ENCODE results near the gene RUNX3. TPM values are rescaled to one million over a fixed set of nuclear protein-coding genes. Genes with fewer than 3 reads are reported as not detected.

RUNX3 gene
- total RNA-seq, 1 experiment from 2014 or later, result 22.6 TPM

GRCh38 chr1:24860841-24861240 is 69.2 kb downstream of the RUNX3 start:
- intact Hi-C loops (cut with micrococcal nuclease), result no loop called here
- Histone ChIP-seq H3K4me1 (ENCODE audit: control insufficient read depth in 1 of 2, insufficient read depth in 2 of 2, low read length in 2 of 2) (peaks cover 7 to 8% of the 10 kb centered on the region in 2 experiments; a peak in 2 of 4 replicates), H2AFZ (ENCODE audit: low read depth, low read length, poor library complexity, severe bottlenecking) (no peak overlapping the region), H3K4me3 (replicated peaks in 1 of 2; ENCODE audit: low read depth in 1 of 2, low read length in 2 of 2) (no peak overlapping the region), H3K27ac (ENCODE audit: low read depth, low read length) (no peak overlapping the region), H3K79me2 (ENCODE audit: insufficient read depth, low read length) (no peaks in the 10 kb centered on the region), H3K4me2 (ENCODE audit: low read length) (no peak overlapping the region), H3K36me3 (ENCODE audit: control insufficient read depth in 1 of 2, insufficient read depth in 2 of 2, low read length in 2 of 2) (no peaks in the 10 kb centered on the region), H3K9me3 (ENCODE audit: control insufficient read depth in 1 of 2, insufficient read depth in 1 of 2, low read depth in 1 of 2, low read length in 2 of 2) (no peaks in the 10 kb centered on the region), H4K20me1 (ENCODE audit: insufficient read depth) (no peaks in the 10 kb centered on the region), H3K9me2 (ENCODE audit: insufficient read depth) (no peaks in the 10 kb centered on the region), H3K27me3 (ENCODE audit: insufficient read depth, low read length) (no peaks in the 10 kb centered on the region; the same call in 1 of the 2 replicates), H3K9ac (ENCODE audit: low read length) (no peak overlapping the region)
- ATAC-seq (no peak), DNase-seq (ENCODE audit: low read depth, low spot score) (no peak)
- ChIA-PET CTCF (no interaction called here), RAD21 (ENCODE audit: low non-redundant PET in 1 of 2, low total read pairs in 2 of 2, uncharacterized antibody in 2 of 2, unreplicated experiment in 2 of 2) (no interaction called here), POLR2A (no interaction called here)
- TF ChIP-seq CTCF (IDR thresholded peaks at IDR 0.05 in 2 of 3, conservative IDR thresholded peaks at IDR 0.05 in 1 of 3; ENCODE audit: borderline replicate concordance in 1 of 3, insufficient read depth in 1 of 3, low read depth in 2 of 3, low read length in 2 of 3) (no peak), EZH2phosphoT487 (IDR thresholded peaks at IDR 0.05; ENCODE audit: borderline replicate concordance) (no peak), SIN3A (IDR thresholded peaks at IDR 0.05; ENCODE audit: low read depth) (no peak), ELF1 (IDR thresholded peaks at IDR 0.05; ENCODE audit: borderline replicate concordance, low read depth) (no peak), RAD21 (IDR thresholded peaks at IDR 0.05; ENCODE audit: low read depth) (no peak), TCF7L2 (IDR thresholded peaks at IDR 0.05; ENCODE audit: borderline replicate concordance, extremely low read depth, insufficient read depth, insufficient read length) (no peak), SP1 (IDR thresholded peaks at IDR 0.05; ENCODE audit: low read depth) (no peak), MAX (IDR thresholded peaks at IDR 0.05) (no peak), ATF3 (IDR thresholded peaks at IDR 0.05) (no peak)
- no TSS peak for BruUV-seq (replicated peaks)
